ENCODE data around the gene TNFRSF8.

The TNFRSF8 gene

GRCh38 chr1:12153181-12153785, 90.2 kb downstream of the TNFRSF8 start:
- Mint-ChIP-seq H3K4me3 (no peak overlapping the region), H3K4me1 (peaks cover 28% of the 10 kb centered on the region), H3K27me3 (ENCODE audit: low read depth, poor library complexity) (peaks cover 5% of the 10 kb centered on the region), H3K27ac (no peak overlapping the region), H3K36me3 (ENCODE audit: low read depth) (no peaks in the 10 kb centered on the region), H3K9me3 (peaks cover 5% of the 10 kb centered on the region)
- no peak for DNase-seq
- TF ChIP-seq CTCF (IDR thresholded peaks at IDR 0.05), result no peak

- no peak overlapping the region for H3K27ac Mint-ChIP-seq
- no peak for DNase-seq
- no peaks in the 10 kb centered on the region for H3K9me3 Mint-ChIP-seq
- no peaks in the 10 kb centered on the region for H3K36me3 Mint-ChIP-seq (ENCODE audit: low read depth)
- no peak overlapping the region for H3K4me3 Mint-ChIP-seq
- H3K4me1 Mint-ChIP-seq, result peaks cover 36% of the 10 kb centered on the region
- TF ChIP-seq CTCF (IDR thresholded peaks at IDR 0.05), result no peak
- peaks cover 6% of the 10 kb centered on the region for H3K27me3 Mint-ChIP-seq (ENCODE audit: low read depth, poor library complexity)
These were observed 92.2 kb downstream of the TNFRSF8 start for GRCh38 chr1:12155328-12155727.

- H3K9me3 Mint-ChIP-seq, result no peaks in the 10 kb centered on the region
- peaks cover 10% of the 10 kb centered on the region for H3K27me3 Mint-ChIP-seq (ENCODE audit: low read depth, poor library complexity)
- no peak overlapping the region for H3K27ac Mint-ChIP-seq
- no peak for DNase-seq
- H3K36me3 Mint-ChIP-seq (ENCODE audit: low read depth), result no peaks in the 10 kb centered on the region
- H3K4me1 Mint-ChIP-seq, result peaks cover 41% of the 10 kb centered on the region
- H3K4me3 Mint-ChIP-seq, result no peak overlapping the region
- TF ChIP-seq CTCF (IDR thresholded peaks at IDR 0.05), result no peak
These were observed 94.5 kb downstream of the TNFRSF8 start for GRCh38 chr1:12157366-12158231.

GRCh38 chr1:12158357-12159092, 95.4 kb downstream of the TNFRSF8 start:
- no peak for TF ChIP-seq CTCF (IDR thresholded peaks at IDR 0.05)
- Mint-ChIP-seq H3K4me1 (peaks cover 35% of the 10 kb centered on the region), H3K4me3 (no peak overlapping the region), H3K36me3 (ENCODE audit: low read depth) (no peaks in the 10 kb centered on the region), H3K27me3 (ENCODE audit: low read depth, poor library complexity) (peaks cover 7% of the 10 kb centered on the region), H3K27ac (peak overlapping the region; percentile 15), H3K9me3 (no peaks in the 10 kb centered on the region)
- no peak for DNase-seq

- Mint-ChIP-seq H3K4me3 (no peak overlapping the region), H3K36me3 (ENCODE audit: low read depth) (no peaks in the 10 kb centered on the region), H3K9me3 (no peaks in the 10 kb centered on the region), H3K27me3 (ENCODE audit: low read depth, poor library complexity) (peaks cover 7% of the 10 kb centered on the region), H3K4me1 (peaks cover 31% of the 10 kb centered on the region), H3K27ac (no peak overlapping the region)
- no peak for DNase-seq
- TF ChIP-seq CTCF (IDR thresholded peaks at IDR 0.05), result no peak
These were observed 96.7 kb downstream of the TNFRSF8 start for GRCh38 chr1:12159816-12160215.
